IMR-90 (cell line): ENCODE measurements around the gene RIMBP2.

Source experiments
- BHLHE40 ChIP-seq: fragments of 150-350 bp; IDR thresholded peaks from 2 replicates; pipeline ENCODE4 v1.6.1; 2016; ENCODE audit warnings: mild to moderate bottlenecking, low read depth, low read length
- POLR2A ChIP-seq: IDR thresholded peaks from 2 replicates; pipeline ENCODE4 v1.6.1; 2012; ENCODE audit warnings: mild to moderate bottlenecking, low read depth, low read length
- TF ChIP-seq, protein P1 (sequence below): conservative IDR thresholded peaks from 2 replicates; pipeline ENCODE4 v1.5.1; 2012; ENCODE audit warnings: mild to moderate bottlenecking, low read depth, low read length, improper control_type of control experiment

DNA sequence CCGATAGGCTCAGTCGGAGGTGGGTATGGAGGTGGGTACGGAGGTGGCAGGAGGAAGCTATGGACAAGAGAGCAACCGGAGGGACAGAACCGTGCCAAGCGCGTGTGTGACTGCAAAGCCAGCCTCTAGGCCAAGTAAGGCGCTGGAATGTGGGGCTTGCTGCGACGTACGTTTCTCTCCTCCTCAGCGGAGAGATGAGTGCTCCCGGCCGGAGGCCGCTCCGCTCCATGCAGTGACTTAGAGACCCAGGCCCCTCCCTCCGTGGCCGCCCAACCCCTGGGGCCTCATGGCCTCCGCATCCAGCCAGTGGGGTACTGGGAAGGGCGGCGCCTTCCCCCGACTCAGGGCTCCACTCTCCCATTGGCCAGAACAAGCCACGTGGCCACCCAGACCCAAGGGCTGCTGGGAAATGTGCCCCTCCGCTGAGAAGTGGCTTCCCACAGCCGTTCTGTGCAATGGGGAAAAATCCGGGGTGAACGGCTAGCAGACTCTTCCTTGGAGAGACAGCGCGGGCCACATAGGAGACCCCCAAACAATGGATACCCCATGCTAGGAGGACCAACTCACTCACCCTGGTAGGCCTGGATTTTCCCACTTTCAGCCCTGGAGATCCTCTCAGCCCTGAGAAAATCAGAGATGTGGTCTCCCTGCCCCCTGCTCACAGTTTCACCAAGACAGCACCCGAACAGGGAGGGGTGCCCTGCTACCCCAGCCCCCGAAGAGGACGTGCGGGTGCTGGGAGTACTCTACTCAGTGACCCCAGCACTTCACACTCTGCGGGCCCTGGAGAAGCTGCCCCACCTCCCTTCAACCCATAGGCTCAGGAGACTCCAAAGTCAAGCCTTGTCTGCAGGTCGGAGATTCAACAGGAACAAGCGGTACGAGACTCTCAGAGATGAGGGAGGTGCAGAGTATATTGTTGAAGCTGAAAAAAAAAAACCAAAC, 66.7 kb downstream of the RIMBP2 start:
- TF ChIP-seq, protein P1, sequence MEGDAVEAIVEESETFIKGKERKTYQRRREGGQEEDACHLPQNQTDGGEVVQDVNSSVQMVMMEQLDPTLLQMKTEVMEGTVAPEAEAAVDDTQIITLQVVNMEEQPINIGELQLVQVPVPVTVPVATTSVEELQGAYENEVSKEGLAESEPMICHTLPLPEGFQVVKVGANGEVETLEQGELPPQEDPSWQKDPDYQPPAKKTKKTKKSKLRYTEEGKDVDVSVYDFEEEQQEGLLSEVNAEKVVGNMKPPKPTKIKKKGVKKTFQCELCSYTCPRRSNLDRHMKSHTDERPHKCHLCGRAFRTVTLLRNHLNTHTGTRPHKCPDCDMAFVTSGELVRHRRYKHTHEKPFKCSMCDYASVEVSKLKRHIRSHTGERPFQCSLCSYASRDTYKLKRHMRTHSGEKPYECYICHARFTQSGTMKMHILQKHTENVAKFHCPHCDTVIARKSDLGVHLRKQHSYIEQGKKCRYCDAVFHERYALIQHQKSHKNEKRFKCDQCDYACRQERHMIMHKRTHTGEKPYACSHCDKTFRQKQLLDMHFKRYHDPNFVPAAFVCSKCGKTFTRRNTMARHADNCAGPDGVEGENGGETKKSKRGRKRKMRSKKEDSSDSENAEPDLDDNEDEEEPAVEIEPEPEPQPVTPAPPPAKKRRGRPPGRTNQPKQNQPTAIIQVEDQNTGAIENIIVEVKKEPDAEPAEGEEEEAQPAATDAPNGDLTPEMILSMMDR: no peak
- TF ChIP-seq POLR2A (no peak), BHLHE40 (no peak)
